Measurements from ENCODE around the gene HOXC6. TPM values are rescaled to one million over a fixed set of nuclear protein-coding genes. Genes with fewer than 3 reads are reported as not detected.

Gene HOXC6
- total and polyA plus RNA-seq, 2 donors (not counting 3 experiments of a cell fraction or from before 2014, with no cell fraction given), result 0.58 to 0.72 TPM

DNA sequence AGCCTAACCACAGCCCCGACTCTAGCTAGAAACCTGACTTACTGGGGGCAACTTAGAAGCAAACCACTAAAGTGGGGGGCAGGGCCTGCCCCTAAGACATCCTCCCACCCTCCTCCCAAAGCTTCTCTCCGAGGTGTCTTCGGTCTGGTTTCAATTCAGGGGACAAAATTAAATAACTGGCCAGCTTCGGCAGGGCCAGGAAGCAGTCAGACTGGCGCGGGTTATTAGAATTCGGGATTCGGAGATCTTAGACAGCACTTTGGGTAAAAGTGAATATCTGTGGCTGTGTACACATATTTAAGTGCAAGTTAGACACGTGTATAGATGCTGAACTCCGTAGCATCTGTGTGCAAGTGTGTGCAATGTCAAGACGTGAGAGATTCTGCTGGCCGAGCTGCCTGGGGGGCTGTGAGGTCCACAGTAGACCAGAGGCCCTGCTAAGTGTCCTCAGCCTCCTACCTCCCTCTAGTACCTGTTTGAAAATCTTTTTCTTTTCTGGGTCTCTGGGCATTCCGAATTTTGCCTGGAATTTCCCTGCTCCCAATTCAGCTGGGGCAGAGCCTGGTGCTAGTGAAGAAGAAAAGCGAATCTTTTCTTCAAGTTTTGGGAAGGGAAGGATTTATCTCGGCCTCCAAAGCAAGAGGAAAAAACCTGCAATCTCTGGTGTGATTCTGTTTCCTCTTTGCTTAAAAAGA, 47.3 kb upstream of the HOXC6 start:
- no peak for DNase-seq (ENCODE audit: low read depth, low spot score)
- POLR2A ChIA-PET, result no interaction called here
- CTCF ChIA-PET, result interaction anchor here (1.5 kb wide), 1 partner anchor 10 kb away, joined by 3 read pairs; no protein-coding TSS in a partner anchor
- no peaks in the 10 kb centered on the region for H3K9me3 ChIP-seq (replicated peaks; ENCODE audit: control insufficient read depth, insufficient read depth, low read length)
- intact Hi-C loops (cut with micrococcal nuclease) (no loop called here), dilution Hi-C loops (cut with MboI; ENCODE audit: extremely low pct_ligation_motif_present, low sequenced_read_pairs) (no loop called here)
- no peak overlapping the region for H3K4me2 ChIP-seq (ENCODE audit: insufficient read depth, low read length)
- no peak overlapping the region for H3K27ac ChIP-seq (ENCODE audit: insufficient read depth, low read depth, low read length)
- H2AFZ ChIP-seq (ENCODE audit: low read depth, low read length), result no peak overlapping the region
- no peak overlapping the region for H3K4me3 ChIP-seq (replicated peaks in 1 of 3; ENCODE audit: insufficient read depth in 1 of 3, low read depth in 1 of 3, low read length in 3 of 3)
- H3K9me1 ChIP-seq (replicated peaks; ENCODE audit: control insufficient read depth, extremely low read depth, insufficient read depth, low read length), result no peaks in the 10 kb centered on the region
- TF ChIP-seq EZH2 (IDR thresholded peaks at IDR 0.05; ENCODE audit: borderline replicate concordance, low read depth, low read length, severe bottlenecking) (no peak), POLR2A (IDR thresholded peaks at IDR 0.05; ENCODE audit: low read depth, low read length) (no peak), JUN (IDR thresholded peaks at IDR 0.05; ENCODE audit: borderline replicate concordance, insufficient read depth, insufficient read length, low read depth) (no peak), MYC (IDR thresholded peaks at IDR 0.05; ENCODE audit: low read depth, low read length) (no peak), GATA2 (IDR thresholded peaks at IDR 0.05; ENCODE audit: insufficient read depth, insufficient read length, low read depth, low read length) (no peak), FOS (IDR thresholded peaks at IDR 0.05; ENCODE audit: borderline replicate concordance, insufficient read depth, low read length) (no peak), POLR2AphosphoS5 (IDR thresholded peaks at IDR 0.05; ENCODE audit: insufficient read depth, low read depth, low read length) (no peak)
- TF ChIP-seq, protein P1, sequence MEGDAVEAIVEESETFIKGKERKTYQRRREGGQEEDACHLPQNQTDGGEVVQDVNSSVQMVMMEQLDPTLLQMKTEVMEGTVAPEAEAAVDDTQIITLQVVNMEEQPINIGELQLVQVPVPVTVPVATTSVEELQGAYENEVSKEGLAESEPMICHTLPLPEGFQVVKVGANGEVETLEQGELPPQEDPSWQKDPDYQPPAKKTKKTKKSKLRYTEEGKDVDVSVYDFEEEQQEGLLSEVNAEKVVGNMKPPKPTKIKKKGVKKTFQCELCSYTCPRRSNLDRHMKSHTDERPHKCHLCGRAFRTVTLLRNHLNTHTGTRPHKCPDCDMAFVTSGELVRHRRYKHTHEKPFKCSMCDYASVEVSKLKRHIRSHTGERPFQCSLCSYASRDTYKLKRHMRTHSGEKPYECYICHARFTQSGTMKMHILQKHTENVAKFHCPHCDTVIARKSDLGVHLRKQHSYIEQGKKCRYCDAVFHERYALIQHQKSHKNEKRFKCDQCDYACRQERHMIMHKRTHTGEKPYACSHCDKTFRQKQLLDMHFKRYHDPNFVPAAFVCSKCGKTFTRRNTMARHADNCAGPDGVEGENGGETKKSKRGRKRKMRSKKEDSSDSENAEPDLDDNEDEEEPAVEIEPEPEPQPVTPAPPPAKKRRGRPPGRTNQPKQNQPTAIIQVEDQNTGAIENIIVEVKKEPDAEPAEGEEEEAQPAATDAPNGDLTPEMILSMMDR (IDR thresholded peaks at IDR 0.05; ENCODE audit: extremely low read depth in 1 of 2, insufficient read depth in 1 of 2, low read depth in 1 of 2, low read length in 2 of 2), result no peak
- TF ChIP-seq, protein P2, sequence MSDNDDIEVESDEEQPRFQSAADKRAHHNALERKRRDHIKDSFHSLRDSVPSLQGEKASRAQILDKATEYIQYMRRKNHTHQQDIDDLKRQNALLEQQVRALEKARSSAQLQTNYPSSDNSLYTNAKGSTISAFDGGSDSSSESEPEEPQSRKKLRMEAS (IDR thresholded peaks at IDR 0.05; ENCODE audit: insufficient read depth, insufficient read length), result no peak
- H4K20me1 ChIP-seq (replicated peaks; ENCODE audit: control insufficient read depth, extremely low read depth, insufficient read depth, low read length), result no peaks in the 10 kb centered on the region
- H3K36me3 ChIP-seq (ENCODE audit: control insufficient read depth in 2 of 2, extremely low read depth in 1 of 2, insufficient read depth in 2 of 2, low read length in 2 of 2), result no peaks in the 10 kb centered on the region
- no peak for FAIRE-seq
- no peaks in the 10 kb centered on the region for H3K4me1 ChIP-seq (ENCODE audit: control insufficient read depth, extremely low read depth, insufficient read depth, low read length)
- H3K9ac ChIP-seq (replicated peaks; ENCODE audit: extremely low read depth, insufficient read depth, low read length), result no peak overlapping the region
- peaks cover 85 to 91% of the 10 kb centered on the region in 2 experiments for H3K27me3 ChIP-seq (ENCODE audit: control insufficient read depth in 2 of 2, insufficient read depth in 2 of 2, low read length in 2 of 2)
- no TSS peak for BruUV-seq (replicated peaks)
- no peaks in the 10 kb centered on the region for H3K79me2 ChIP-seq (ENCODE audit: control insufficient read depth, insufficient read depth, low read length)
